GM19397 (cell line): Measurements from ENCODE around the gene ILKAP.

ENCODE experiments used
- ATAC-seq: cut with Tn5 transposase; IDR thresholded peaks from one replicate; pipeline ENCODE4 v1.9.1; 2021; ENCODE audit warnings: mild to moderate bottlenecking, moderate library complexity; ENCODE audit not compliant: unreplicated experiment

Gene ILKAP

DNA sequence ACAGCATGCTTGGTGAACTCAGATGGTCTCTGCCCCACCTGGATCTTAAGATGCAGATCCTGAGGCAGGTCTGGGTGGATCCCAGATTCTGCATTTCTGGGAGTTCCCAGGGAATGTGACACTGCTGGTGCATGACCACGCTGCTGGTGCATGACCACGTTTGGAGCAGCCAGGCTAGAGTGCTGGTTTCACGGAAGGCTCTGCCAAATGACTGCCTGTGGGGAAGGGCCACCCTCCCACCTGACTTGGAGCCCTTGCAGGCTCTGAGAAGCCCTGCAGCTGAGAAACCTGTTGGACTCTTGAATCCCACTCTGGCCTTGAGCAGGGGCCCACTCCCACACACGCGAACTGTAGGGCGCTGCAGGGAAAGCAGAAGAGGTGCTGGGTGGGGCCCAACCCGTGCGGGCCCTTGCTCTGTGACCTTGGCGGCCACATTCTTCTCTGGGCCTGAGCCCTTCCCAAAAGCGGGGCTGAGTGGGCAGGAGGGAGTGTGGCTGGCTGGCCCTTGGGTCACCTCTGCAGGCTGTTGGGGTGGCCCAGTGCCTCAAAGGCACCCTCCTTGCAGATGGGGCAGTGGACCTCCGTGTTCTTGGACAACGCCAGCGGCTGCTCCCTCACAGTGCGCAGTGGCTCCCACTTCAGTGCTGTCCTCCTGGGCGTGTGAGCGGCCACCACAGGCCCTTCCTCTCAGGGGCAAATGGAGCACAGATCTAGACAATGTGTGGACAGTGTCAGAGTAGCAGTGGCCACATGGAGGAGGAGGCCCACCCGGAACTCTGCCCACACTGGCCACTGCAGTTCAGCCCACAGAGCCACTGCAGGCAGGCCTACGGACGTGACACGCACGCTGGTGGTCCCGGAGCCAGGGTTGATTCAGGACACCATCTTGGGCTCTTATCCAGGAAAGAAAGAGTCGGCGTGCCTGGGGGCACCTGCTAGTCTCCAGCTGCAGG, 36.8 kb downstream of the ILKAP start:
- no peak for ATAC-seq

DNA sequence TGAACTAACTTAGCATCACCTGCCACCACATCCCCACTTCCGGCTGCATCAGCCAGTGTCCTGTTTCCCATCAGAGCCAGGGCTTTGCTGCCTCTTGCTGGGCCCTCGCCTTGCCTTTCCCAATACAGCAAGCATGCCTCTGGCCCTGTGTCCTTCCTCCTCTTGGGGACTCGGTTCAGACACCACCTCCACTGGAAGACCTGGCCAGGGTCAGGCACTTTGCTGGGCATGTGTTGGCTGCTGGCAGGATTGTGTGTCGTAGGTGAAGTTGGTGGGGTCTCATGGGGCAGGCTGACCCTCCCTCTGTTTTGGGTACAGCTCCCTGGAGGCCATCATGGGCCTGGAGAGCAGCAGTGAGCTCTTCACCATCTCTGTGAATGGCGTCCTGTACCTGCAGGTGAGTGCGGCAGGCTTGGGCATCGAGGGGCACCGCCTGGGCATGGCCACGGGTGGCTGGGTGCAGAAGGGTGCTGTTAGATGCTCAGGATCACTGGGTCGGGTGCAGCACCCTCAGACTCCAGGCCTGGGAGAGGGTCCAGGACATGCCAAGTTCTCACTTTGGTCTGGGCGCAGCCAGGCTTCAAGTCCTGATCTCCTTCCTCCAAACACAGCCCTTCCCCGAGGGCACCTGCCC, 38.1 kb downstream of the ILKAP start:
- no peak for ATAC-seq

DNA sequence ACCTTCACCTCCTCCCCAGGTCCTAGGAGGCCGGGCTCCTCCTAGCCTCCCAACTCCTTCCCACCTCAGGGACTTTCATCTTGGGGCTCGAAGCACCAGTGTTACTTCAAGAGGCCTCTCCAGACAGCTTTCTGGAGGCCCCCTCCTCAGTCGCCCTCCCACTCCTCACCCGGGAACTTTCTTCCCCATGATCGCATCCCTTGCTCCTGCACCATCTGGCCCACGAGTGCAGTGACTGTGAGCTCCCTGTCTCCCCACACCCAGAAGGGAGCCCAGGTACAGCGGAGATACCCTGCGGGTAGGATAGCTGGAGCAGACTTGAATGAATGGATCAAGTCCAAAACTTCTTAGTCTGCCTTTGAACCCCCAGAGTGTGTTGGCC, 38.6 kb downstream of the ILKAP start:
- ATAC-seq, result no peak

DNA sequence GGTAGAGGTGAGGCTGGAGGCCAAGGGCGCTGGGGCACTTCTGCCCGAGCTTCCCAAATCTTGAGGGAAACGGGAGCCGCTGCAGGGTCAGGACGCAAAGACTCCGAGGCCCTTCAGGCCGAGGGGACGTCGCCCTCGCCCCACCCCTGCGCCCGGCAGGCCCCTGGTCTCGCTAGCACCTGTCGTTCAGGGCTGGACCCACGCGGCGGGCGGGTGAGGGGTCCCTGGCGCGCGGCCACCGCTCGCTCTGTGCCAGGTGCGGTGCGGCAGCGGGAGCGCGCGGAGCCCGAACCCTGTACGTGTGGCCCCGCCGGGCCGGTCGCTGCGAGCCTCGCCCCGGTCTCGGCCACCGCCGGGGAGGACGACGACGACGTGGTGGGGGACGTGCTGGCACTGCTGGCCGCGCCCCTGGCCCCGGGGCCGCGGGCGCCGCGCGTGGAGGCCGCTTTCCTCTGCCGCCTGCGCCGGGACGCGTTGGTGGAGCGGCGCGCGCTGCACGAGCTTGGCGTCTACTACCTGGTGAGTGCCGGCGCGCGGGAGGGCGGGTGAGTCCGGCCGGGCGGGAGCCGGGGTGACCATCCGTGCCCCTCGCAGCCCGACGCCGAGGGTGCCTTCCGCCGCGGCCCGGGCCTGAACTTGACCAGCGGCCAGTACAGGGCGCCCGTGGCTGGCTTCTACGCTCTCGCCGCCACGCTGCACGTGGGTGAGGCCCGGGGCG, 39.9 kb downstream of the ILKAP start:
- ATAC-seq, result no peak

DNA sequence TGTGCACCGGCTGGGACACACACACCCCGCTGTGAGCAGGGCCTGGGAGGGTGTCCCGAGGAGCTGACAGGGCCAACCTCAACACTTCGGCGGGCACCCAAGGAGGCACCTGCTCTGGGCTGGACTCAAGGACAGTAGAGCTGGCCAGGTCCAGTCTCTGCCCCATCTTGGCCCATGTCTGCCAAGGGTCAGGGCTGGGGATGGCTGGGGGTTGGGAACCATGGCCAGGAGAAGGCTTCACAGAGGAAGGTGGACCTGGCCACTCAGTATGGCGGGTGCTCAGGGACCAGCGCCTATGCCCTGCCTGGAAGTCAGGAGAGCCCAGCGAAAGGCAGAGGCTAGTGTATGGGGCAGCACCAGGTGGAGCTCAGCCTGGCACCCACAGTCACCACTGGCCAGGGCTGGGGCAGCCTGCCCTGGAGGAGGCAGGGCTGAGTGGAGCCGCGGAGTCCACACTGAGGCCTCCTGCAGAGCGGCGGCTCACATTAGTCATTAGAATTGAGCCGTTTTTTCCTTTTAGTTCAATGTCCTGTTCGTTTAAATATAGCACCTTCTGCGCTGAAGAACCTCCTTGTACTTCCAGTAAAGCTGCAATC, 40.6 kb downstream of the ILKAP start:
- no peak for ATAC-seq

DNA sequence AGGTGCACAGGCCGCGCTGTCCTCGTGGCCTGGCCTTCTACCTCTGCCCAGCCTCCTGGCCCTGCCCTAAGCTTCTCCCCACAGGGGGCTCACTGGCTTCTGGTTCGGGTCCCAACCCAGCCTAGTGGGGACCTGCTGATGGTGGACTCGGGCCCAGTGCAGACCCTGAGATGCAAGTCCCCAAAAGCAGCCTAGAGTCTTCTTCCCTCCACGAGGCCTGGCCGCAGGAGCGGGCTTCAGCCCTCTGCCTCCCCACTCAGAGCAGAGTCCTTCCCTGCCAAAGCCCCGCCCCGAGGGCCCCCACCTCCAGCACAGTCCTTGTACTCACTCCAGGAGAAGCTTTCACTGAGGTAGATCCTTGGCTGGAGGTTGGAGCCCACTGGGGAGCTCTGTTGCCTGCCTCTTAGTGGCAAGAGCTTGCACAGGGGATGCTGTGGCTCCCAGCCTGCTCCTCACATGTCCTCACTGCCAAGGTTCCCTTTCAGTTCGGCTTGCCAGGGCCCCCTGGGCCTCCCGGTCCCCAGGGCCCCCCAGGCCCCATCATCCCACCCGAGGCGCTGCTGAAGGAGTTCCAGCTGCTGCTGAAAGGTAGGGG, 41.1 kb downstream of the ILKAP start:
- no peak for ATAC-seq

DNA sequence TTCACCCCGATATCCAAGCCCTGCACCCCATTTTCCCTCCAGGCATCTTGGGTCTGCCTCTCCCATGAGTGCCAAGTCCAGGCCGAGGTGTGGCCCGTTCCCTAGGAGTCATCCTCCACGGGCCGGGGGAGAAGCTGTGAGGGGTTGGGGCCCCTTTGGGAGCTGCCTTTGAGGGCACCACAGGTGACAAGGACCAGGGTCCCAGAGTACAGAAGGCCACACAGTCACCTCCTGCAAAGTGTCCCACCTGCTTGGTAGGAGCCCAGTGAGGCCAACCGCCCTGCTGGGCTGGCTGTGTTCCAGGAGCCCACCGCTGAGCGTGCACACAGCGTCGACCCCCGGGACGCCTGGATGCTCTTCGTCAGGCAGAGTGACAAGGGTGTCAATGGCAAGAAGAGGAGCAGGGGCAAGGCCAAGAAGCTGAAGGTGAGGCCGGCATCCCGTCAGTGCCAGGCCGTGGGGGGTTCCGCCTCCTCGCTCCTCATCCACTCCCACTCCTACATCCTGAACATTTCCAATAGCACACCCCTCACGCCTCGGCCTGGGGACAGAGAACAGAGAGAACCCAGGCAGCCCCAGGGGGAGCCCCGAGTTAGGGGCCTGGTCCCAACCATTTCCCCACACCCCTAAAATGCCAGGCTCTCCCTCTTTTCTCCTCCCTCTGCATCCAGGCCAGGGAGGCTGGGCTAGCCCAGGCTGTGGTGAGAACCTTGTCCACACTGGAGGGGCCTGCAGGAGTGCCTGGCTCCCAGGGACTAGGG, 42.0 kb downstream of the ILKAP start:
- no peak for ATAC-seq

DNA sequence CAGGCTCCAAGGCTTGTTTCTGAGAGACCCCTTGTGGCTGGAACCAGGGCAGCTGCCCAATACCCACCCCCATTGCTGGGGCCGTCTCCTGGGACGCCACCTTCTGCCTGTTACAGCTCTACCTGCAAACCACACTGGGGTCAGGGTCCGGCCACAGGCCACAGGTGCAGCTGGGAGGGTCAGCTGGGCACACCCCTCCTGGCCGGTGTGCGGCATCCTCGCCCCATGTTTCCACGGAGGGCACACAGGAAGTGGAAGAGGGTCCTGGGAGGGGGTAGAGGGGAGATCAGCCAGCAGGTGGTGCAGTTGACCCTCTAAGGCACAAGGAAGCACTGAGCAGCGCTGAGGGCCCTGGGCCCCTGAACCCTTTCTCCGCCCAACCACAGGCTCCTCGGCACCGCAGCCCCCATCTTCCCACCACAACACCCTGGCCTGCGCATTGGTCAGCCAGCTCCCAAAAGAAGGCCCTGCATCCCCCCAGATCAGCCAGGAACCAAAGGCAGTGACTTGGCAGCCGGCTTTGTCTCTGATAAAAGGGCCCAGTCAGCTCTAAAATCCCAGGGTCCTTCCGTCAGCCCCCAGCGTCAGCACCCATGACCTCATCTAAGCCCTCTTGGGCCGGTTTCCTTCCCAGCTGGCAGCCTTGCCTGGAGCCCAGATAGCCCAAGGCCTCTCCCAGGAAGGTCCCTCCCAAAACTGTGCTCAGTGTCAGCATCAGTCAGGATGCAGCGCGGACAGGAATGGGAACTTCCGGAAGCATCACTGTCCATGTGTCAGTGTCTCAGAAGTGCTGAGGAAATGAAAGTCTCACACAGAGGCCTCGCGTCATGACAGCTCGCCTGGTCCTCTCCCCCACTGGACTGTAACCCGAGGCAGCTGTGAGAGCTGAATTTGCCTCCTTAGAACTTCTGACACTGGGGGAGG, 43.0 kb downstream of the ILKAP start:
- no peak for ATAC-seq

DNA sequence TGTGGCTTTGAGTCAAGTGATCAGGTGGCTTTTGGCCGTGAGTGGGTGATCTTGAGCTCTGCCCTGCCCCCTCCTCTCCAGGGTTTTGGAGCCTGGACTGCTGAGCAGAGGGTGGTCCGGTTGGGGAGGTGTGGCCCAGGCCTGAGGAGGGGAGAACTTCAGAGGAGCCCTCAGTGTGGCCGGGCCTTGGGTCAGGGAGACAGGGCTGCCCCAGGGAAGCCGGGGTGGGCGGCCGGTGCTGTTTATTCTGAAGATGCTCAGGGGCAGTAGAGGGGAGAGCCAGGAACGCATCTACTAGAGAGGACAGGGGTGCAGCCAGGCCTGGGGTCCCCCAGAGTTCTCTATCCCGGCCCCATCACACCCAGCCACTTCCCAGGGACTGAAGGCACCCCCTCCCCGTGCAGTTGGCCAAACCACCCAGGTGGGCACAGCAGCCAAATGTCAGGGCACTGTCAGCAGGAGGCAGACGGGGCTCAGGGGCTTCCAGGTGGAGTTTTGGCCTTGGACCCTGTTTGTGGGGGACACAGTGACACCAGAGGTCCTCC, 43.8 kb downstream of the ILKAP start:
- no peak for ATAC-seq

DNA sequence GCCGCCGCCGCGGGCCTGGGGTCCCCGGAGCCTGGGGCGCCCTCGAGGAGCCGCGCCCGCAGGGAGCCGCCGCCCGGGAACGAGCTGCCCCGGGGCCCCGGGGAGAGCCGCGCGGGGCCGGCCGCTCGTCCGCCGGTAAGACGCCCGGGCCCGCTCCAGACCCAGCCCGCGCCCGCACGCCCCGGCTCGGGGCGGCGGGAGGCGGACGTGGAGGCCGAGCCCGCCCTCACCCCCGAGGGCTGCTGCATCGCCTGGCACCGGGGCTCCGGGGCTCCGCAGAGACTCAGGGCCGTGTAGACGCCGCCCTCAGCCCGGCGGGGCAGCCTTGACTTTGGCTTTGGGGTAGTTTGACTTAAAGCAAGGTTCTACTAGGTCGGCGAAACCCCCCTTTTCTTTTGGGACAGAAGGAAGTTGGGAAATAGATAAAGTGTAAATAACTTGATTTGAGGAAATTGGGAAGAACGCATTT, 44.4 kb downstream of the ILKAP start:
- no peak for ATAC-seq

DNA sequence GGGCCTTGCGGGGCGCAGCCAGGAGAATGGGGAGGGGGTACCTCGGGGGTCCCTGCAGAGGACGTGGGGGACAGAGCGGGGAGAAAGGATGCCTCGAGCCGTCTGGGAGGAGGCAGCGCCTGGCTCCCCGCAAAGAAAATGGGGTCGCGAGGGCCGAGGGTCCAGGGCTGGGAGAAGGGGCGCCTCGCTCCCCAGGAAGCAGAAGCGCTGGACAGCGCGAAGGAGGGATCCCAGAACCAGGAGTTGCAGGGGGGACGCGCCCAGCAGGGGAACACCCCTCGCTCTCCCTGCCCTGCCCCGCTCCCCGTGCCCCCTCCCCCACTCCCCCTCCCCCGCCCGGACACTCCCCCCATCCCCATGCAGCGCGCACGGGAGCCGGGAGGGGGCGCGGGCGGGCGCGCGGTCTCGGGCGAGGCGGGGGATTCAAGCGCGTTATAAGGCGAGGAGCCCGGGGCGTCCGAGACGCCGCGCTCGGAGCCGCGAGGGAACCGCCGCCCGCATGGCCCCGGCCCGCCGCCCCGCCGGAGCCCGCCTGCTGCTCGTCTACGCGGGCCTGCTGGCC, 44.9 kb downstream of the ILKAP start, which contains the start of gene ERFE:
Gene ERFE (plus strand): TSS at position 462 of the 562 bp plus-strand sequence. CDS start 38 bp downstream, at position 500.
- no peak for ATAC-seq

DNA sequence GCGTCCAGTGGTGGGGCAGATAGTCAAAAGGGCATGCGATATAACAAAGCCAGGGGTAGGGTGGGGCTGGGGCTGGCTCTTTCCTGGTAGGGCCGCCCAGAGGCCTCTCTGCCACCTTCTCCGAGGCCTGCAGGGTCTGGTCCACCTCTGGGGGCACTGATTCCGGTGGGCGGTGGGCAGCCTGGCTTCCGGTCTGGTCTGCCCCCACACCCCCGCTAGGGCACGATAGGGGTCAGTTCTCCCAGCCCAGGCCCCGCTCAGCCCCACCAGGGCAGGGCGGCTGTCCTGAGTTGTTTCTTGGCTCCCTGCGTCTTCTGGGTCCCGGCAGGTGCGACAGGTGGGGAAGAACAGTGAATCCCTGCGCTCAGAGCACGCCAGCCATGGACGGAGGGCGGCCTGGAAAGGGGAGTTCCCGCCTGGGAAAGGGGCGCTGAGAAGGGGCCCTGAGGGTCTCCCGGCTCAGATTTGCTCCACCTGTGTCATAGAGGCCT, 45.4 kb downstream of the ILKAP start:
- no peak for ATAC-seq

DNA sequence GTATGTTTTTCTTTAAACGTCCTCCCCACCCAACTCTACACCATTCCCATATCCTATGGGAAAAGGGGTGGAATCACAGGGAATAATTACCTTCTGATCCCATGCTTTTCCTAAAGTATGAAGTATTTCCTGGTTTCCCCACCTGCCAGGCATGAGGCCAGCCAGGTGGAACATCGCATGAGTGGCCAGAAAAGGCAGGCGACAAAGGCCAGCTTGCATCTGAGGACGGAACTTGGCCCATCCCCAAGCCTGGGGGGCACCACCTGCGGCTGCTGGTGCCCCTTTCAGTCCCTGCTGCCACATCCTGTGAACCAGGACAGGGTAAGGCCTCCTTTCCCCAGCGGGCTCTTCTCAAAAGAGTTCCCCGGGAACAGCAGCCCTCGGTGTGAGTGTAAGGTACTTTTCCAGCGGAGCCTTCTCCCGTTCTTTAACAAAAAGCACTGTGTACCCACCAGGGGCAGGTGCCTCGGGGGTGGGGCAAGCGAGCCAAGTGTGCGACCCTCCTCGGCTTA, 45.9 kb downstream of the ILKAP start:
- ATAC-seq, result no peak

DNA sequence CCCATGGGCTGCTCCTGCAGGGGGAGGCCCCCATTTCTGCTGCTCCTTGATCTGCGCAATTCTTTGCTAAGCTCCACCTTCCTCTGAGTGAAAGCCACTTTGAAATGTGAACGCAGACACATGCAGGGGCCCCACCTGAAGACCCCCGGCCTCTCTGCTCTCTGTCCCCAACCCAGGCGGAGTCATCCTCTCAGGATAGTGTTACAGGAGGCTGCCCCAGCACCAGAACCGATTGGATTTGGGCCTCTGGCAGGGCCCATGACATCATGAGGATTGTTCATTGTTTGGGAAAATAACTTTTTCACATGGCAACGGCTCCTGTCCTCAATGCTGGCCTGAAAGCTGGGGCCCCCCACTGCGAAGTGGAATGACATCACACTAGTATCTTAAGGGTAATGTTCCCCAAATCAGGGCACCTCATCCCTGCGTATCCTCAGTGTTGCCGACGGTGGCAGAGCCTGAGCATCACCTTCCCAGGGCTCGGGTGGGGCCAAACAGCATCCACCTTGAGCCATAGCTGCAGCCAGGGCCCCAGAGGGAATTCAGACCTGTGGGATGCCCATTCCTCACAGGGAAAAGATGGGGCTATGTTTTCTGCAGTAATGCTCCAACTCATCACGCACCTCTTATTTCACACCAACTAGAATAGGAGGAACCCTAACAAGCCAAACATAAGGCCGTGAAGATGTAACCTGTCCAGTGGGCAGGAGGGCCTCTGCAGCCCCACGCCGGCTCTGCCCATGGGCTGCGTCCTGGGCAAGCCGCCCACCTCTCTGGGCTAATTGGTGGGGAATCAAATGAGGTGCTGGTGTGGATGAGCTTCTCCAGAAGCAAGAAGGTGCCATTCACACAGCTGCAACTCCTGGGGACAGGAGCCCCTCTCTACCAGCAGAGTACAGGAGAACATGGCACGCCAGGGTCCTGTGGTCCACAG, 47.5 kb downstream of the ILKAP start:
- no peak for ATAC-seq

DNA sequence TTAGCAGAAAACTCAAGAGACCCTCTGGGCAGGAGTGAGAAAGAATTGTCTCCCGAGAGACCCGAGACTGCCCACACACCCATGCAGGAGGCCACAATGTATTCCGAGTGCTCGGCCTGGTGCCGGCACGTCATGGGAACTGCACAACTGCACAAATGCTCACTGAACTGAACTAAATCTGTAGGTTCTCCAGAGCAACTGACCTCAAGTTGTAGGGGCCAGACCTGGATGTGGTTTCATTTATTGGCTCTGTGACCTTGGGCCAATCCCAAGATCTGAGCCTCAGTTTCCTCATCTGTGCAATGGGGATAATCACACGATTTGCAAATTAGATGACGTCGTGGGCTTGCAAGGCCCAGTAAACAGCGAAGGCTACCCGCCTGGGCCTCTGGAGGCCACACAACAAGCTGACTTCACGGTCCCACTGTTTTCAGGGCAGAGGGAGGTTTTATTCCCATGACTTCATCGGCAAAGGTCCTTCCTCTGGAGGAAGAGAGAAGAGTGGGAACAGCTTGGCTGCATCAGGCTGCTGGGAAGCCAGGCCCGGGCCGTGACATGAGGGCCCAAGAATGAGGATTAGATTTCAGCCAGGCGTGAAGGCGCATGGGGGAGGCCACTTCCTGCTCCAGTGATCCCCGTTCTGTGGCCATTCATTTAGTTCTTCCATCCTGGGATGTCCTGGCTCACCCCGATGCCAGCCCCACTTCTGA, 48.3 kb downstream of the ILKAP start:
- ATAC-seq, result no peak

DNA sequence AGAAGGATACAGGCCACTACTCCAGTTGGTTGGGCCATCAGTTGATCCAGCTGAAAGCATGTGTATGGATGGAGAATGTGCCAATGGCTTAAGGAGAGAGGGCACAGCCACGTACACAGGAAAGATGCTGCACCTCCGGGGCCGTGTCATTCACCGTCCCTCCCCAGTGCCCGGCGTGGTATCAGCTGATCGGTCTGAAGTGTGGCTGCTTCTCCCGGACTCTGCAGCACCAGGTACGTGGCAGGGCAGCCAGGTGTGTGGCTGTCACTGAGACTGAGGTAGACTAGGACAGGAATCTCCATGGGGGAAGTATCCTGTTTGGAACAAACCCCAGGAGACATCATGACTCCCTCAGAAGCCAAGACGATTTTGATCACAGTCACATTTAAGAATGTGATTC, 48.9 kb downstream of the ILKAP start:
- no peak for ATAC-seq
